ENCODE data around the gene LSM12. TPM values are rescaled to one million over a fixed set of nuclear protein-coding genes. Genes with fewer than 3 reads are reported as not detected.

The LSM12 gene
- total and polyA plus RNA-seq, 8 donors: 31.3 to 53.2 (median 37.2) TPM

DNA sequence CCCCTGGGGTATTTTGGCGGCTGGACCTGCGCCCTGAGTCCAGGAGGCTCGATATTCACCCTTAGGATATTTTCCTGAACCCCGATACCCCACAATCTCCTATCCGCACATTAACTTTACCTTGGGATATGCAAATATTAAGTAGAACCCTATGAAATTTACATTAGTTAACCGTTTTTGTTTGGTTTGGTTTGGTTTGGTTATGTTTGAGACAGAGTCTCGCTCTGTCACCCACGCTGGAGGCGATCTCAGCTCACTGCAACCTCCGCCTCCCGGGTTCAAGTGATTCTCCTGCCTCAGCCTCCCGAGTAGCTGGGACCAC, 71.4 kb downstream of the LSM12 start:
- Histone ChIP-seq H3K27ac (no peak overlapping the region), H3K9me3 (no peaks in the 10 kb centered on the region), H3K4me3 (no peak overlapping the region), H3K27me3 (peaks cover 0 to 16% of the 10 kb centered on the region in 2 donors), H3K36me3 (no peaks in the 10 kb centered on the region), H3K4me1 (no peaks in the 10 kb centered on the region)
- ATAC-seq: no peak
- intact Hi-C loops (cut with DNase I): no loop called here
- no peak for DNase-seq
- TF ChIP-seq, protein P1, sequence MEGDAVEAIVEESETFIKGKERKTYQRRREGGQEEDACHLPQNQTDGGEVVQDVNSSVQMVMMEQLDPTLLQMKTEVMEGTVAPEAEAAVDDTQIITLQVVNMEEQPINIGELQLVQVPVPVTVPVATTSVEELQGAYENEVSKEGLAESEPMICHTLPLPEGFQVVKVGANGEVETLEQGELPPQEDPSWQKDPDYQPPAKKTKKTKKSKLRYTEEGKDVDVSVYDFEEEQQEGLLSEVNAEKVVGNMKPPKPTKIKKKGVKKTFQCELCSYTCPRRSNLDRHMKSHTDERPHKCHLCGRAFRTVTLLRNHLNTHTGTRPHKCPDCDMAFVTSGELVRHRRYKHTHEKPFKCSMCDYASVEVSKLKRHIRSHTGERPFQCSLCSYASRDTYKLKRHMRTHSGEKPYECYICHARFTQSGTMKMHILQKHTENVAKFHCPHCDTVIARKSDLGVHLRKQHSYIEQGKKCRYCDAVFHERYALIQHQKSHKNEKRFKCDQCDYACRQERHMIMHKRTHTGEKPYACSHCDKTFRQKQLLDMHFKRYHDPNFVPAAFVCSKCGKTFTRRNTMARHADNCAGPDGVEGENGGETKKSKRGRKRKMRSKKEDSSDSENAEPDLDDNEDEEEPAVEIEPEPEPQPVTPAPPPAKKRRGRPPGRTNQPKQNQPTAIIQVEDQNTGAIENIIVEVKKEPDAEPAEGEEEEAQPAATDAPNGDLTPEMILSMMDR (IDR thresholded peaks at IDR 0.05): no peak

DNA sequence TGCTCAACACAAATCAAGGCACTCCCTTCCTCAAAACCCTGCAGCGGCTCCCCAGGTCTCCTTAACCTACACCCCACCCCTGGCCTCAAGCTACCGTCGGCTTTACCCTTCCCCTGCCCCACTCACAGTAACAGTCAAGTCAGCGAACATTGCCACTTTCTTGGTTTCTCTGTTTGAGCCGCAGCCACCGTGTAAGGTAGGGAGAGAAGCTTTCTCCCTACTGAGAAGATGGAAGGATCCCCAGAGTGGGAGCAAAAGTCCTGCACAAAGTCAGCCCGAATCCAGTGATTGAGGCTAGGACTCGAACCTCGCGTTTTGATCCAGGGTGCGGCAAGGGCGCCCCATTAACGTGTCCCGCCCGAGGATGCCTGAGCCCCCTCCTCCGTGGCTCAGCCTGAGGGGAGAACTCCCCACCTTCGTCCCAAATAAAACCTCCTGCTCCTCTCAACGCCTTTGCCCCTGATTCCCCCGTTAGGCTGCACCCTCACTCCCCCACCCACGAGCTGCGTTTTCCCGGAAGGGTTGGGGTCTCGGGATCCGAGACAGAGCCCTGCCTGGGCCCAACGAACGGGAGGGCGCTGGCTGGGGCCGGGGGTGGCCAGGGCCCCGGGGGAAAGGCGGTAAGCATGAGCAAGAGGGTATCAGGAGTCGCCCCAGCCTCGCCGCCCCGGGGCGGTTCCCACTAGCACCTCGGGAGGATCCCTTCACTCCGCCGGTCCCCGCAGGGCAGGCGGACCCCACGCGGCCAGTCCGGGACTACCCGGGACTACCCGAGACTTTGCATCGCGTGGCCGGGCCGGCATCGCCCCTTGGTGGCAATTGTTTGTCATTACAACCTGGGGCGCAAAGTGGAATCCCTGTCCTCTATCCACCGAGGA, 72.0 kb downstream of the LSM12 start:
- Histone ChIP-seq H3K4me3 (peak overlapping the region; percentile 7 to 10), H3K4me1 (no peaks in the 10 kb centered on the region), H3K36me3 (no peaks in the 10 kb centered on the region), H3K27me3 (peaks cover 0 to 16% of the 10 kb centered on the region in 2 donors), H3K9me3 (no peaks in the 10 kb centered on the region), H3K27ac (no peak overlapping the region)
- TF ChIP-seq, protein P1 (IDR thresholded peaks at IDR 0.05): peak; percentile 70 to 76
- intact Hi-C loops (cut with DNase I): loop anchor here in 1 of 2 donors (5.0 kb wide), 1 partner anchor 47 kb away; no protein-coding TSS in a partner anchor
- DNase-seq: peak in 2 of 4 donors; percentile 49 to 89
- peak; percentile 84 for ATAC-seq

DNA sequence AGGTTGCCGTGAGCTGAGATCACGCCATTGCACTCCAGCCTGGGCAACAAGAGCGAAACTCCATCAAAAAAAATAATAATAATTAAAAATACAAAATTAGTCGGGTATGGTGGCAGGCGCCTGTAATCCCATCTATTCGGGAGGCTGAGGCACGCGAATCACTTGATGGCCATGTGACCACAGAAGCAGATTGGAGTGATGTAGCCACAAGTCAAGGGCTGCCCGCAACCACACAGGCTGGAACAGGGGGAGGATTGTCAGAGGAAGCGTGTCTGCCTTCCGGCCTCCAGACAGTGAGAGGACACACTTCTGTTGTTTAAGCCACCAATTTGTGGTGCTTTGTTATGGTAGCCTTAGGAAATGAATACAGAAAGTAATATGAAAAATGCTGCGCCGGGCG, 73.8 kb downstream of the LSM12 start:
- ATAC-seq (no peak), DNase-seq (no peak)
- Histone ChIP-seq H3K4me1 (no peaks in the 10 kb centered on the region), H3K36me3 (no peaks in the 10 kb centered on the region), H3K4me3 (no peak overlapping the region), H3K27me3 (peaks cover 11 to 16% of the 10 kb centered on the region in 2 donors), H3K9me3 (no peaks in the 10 kb centered on the region), H3K27ac (no peak overlapping the region)
- TF ChIP-seq, protein P1 (IDR thresholded peaks at IDR 0.05): no peak
- intact Hi-C loops (cut with DNase I): loop anchor here in 1 of 2 donors (5.0 kb wide), 1 partner anchor 45 kb away; no protein-coding TSS in a partner anchor

DNA sequence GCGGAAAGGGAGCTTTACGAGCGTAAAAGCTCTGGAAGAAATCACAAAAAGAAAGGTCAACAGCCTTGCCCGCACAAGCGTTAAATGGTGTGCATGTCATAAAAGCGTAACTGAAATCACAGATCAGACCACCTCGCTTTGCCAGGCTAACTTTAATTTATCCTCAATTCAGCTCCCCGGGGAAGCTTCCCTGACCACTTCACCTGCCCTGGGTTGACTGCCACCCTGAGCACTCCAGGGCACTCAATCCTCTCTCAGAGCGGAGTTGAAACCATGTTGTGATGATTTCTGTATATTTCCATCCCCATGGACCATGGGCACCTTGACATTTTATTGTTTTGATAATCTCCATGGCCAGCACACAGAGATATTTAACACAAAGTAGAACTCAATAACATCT, 78.2 kb downstream of the LSM12 start:
- Histone ChIP-seq H3K27ac (no peak overlapping the region), H3K36me3 (no peaks in the 10 kb centered on the region), H3K4me3 (no peak overlapping the region), H3K4me1 (peaks cover 0 to 11% of the 10 kb centered on the region in 2 donors), H3K9me3 (no peaks in the 10 kb centered on the region), H3K27me3 (peaks cover 19 to 53% of the 10 kb centered on the region in 2 donors)
- DNase-seq: no peak
- TF ChIP-seq, protein P1 (IDR thresholded peaks at IDR 0.05): no peak
- intact Hi-C loops (cut with DNase I): no loop called here
- no peak for ATAC-seq

DNA sequence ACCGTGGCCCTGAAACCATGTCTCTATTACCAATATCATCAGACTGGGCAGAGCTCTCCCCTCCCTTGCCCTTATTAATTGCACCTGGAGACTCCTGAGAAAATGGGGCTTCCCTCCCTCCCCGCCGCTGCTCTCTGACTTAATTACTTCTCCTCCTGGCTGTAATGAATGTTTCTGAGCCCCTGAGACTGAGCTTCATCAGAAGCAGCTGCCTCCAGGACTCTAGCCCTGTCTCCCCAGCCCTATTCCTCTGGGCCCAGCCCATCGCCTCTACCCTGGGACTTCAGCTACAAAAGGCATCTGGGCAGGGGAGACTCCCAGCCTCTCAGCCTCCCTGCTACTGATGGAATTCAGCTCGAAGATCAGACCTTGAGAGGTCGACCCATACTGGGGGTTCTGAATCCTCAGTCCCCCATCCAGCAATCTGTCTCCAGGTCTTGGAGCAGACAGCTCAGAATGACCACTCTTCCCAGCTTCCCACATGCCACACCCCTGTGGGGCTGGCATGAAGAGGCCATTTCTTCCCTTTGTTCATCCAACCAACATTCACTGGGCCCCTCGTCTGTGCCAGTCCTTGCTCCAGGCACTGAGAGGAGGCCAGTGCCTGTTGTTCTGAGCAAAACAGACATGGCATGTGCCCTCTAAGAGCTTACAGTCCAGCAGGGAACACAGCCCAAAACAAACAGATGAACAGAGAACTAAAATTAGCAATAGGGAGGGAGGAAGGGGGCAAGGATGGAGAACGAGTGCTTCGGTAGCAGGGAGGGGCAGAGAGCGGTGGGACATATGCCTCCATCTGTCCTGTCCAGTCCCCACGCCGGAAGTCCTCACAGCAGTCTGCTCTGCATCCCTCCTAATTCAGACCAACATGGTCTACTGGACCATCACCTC, 79.1 kb downstream of the LSM12 start:
- Histone ChIP-seq H3K27me3 (peaks cover 27 to 62% of the 10 kb centered on the region in 2 donors), H3K4me3 (no peak overlapping the region), H3K27ac (no peak overlapping the region), H3K4me1 (peaks cover 0 to 12% of the 10 kb centered on the region in 2 donors), H3K36me3 (no peaks in the 10 kb centered on the region), H3K9me3 (no peaks in the 10 kb centered on the region)
- TF ChIP-seq, protein P1 (IDR thresholded peaks at IDR 0.05): no peak
- intact Hi-C loops (cut with DNase I): no loop called here
- no peak for DNase-seq
- ATAC-seq: no peak

Data from left lung (tissue), 10 donors.